Endothelial cell of hepatic sinusoid (primary cell): ENCODE measurements around the gene CBLN3.

Experiments
- in situ Hi-C: cut with HindIII; loops from 2 replicates; pipeline ENCODE4 v1.10.0; 2017; ENCODE audit warnings: low sequenced_read_pairs

Gene CBLN3

DNA sequence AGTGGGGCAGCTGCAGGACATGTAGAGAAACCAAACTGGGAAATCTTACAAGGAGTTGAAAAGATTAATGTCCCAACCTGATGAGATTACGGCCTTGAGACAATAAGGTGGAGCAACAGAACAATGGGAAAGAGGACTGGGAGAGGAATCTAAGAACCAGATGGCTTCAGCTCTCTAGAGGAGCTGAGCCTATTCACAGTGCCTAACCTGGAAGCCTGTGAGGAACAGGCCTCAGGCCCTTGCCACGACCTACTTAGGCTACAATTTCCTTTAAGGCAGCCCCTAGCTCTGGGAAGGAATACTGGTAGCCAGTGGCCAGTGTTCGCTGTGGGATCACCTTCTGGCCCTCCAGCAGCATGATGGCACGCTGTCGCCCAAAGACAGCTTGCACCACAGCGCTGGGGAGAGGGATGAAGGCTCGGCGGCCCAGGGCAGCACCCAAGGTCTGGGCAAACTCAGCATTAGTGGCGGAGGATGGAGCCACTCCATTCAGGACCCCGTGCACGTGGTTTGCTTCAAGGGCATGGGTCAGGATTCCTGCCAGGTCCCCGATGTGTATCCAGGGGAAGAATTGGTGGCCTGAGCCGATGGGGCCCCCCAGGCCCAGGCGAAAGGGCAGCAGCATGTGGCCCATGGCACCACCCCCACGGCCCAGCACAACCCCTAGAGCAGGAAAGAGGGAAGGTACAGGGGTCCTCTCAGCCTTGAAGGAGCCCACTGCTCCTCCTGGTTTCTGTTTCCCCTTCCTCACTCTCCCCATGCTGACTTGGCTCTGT, 10.6 kb upstream of the CBLN3 start:
- in situ Hi-C loops: loop anchor here (5.0 kb wide), 1 partner anchor 103 kb away; the partner anchor contains the start of genes ADCY4 and RIPK3

DNA sequence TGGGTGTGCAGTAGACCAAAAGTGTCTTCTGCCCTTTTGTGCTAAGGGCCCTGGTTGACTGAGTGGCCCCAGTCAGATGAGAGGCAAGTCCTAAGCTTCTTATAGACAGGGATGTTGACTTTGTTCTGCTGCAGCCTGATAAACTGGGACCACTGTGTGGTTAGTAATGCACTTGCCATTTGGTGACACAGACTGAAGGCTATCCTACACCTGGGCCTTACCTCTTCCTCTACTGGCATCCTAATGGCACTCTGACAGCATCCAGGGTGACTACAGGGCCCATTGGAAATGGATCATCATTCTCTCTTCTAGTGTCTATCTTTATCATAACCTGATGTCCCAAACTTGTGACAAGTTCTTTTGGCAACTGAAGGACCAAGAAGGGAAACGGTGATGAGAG, 9.8 kb upstream of the CBLN3 start:
- in situ Hi-C loops: loop anchor here (5.0 kb wide), 1 partner anchor 102 kb away; the partner anchor contains the start of genes ADCY4 and RIPK3

DNA sequence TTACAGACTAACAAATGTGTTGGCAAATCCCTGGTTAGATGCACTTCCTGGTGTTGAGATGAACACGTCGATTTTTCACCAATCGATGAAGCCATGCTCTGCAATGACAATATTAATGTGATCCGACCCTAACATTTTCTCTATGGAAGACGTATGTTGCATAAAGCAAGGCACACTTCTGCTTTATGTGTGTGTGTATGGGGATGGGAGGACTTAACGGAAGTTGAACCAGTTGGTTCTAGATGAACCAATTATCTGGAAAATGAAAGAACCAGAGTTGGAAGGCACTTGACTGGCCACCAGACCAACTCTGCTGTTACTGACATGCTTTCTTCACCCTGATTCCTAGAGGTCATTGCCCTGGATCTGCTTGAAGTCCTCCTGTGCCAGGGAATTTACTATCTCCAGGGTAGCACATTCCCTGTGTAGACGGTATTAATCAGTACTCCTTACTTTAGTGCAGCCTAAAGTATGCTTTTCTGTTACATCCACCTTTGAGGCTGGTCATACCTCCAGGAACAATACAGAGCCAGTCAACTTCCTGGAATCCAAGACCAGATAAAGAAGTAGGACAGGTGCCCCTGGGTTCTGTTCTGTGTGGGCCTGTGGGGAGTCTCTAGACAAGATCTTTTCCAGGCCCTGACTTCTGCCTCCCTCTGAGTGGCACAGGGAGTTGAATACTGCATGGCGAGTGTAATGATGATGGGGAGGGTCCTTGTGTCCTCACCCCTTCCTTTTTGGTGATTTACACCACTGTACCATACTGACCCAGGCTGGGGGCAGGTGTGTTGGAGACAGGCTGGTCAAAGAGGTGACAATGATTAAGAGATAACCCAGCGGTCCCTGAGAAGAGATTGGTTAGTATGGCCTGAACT, 9.0 kb upstream of the CBLN3 start:
- in situ Hi-C loops: loop anchor here (5.0 kb wide), 1 partner anchor 101 kb away; the partner anchor contains the start of genes ADCY4 and RIPK3

DNA sequence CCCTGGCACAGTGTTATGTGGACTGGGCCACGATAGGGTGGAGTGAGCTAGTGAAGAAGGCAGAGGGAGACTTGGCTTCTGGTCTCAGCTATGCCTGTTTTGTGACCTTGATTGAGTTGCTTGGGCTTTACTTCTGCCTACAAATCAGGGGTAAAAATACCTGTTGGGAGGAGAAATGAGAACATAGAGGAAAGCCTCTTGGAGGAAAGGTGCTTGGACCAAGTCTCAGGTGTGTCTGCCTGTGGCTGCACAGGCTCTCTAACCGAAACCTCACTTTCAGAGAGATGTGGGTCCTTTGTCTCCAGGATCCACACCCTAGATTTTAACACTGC, 8.2 kb upstream of the CBLN3 start:
- in situ Hi-C loops: loop anchor here (5.0 kb wide), 1 partner anchor 100 kb away; the partner anchor contains the start of genes ADCY4 and RIPK3

DNA sequence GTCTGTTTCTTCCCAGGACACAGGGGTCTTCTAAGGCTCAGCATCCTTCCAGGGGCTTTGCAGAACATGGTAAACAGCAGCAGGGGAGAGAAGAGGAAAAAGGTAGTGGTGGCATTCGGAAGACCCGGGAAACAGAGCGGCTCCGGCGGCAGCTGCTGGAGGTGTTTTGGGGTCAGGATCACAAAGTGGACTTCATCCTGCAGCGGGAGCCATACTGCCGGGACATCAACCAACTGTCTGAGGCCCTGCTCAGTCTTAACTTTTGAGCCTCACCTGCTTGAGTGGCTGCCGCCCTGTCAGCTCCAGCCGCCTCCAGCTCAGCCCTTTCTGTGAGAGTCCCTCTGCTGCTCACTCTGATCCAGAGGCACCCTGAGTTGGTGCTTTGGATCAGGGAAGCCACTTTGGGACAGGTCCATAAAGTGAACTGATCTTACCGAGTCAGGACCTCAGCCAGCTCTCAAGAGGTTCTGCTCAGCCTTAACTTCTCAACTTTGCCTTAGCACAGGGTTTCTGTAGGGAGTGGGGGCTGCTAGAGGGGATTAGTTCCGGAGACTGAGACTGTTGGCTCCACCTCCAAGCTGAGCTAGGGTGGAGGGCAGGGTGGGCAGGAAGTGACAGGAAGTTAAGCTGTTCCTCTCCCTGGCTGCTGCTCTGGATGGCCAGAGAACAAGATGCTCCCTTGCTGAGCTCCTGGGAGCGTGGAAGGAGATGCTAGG, 7.7 kb upstream of the CBLN3 start:
- in situ Hi-C loops: loop anchor here (5.0 kb wide), 1 partner anchor 100 kb away; the partner anchor contains the start of genes ADCY4 and RIPK3

DNA sequence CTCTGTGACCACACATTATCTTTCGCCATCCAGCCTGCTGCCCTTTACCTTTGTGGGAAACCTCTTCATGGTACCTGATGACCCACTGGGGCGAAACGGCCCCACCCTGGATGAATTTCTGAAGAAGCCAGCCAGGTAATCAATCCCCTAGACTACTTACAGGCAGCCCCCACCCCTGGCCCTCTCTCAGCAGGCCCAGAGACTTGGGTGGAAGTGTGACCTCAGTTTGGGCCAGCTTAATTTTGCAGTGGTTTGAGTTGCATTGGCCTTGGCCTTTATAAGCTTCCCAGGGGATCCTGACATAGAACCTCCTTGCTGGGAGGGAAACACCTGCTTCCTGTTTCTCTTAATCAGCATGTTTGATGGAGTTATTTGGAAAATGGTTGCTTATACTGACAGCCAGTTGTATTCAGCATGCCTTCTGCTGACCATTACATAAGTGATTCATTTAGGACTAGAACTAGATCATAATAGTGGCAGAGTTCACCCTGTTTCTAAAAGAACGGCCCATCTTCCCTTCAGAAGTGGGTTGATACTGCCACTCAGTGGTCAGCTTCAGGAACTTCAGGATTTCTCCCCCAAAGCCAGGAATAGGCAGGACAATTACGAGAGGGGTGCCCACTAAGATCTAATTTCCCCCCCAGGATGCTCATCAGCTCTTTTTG, 7.0 kb upstream of the CBLN3 start:
- in situ Hi-C loops: loop anchor here (5.0 kb wide), 1 partner anchor 99 kb away; the partner anchor contains the start of genes ADCY4 and RIPK3

DNA sequence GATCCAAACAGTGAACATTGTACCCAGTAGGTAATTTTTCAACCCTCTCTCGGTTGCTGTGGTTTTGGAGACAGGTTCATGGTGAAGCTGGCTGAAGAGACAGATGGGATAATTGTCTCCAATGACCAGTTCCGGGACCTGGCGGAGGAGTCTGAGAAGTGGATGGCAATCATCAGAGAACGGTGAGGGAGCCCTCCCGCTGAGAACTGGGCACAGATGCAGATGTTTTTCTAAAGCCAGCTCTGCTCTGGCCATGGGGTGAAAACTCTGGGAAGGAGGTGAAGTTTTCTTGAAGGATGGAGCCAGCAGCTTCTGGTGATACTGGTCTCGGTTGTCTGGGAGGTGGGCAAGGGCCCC, 6.5 kb upstream of the CBLN3 start:
- in situ Hi-C loops: loop anchor here (5.0 kb wide), 1 partner anchor 99 kb away; the partner anchor contains the start of genes ADCY4 and RIPK3

DNA sequence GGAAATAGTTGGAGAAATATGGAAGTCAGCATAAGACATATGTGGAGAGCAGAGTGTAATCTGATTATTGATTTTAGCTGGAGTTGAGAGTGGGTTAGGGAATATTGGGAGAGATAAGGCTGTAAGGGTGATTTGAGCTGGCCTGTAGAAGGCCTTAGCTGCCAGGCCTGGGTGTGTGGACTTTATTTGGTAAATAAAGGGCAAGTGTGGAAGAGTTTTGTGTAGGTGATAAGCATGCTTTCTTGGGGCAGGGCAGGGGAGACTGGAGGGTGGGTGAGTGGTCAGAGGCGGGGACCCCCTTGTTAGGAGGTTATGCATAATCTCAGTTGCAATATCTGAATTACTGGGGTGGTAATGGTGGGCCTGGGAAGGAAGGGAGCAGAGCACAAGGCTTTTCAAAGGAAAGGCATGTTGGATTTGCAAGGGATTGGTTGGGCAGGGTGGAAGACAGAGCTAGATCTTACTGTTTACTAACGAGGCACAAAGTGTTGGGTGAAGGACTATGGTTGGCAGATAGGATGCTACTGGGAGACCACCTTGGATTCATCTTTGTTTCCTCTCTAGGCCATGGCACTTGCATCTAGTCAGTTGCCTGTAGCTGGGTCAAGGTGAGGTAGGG, 5.8 kb upstream of the CBLN3 start:
- in situ Hi-C loops: loop anchor here (5.0 kb wide), 1 partner anchor 98 kb away; the partner anchor contains the start of genes ADCY4 and RIPK3

DNA sequence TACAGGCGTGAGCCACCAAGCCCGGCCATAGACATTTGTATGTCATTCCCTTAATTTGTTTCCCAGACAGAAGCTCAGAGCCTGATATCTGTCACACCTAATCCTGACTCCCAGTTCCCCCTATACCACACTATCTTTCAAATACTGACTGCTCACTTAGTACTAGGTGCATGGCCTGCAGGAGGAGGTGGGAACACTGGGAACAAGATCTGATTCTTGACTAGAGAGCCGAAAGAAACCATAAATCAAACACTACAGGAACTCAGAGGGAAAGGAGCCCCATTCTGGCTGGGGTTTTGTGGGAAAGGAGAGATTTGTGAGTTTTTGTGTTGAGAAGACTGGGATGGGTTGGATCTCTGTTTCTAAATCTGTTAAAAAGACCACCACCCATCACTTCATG, 5.2 kb upstream of the CBLN3 start:
- in situ Hi-C loops: loop anchor here (5.0 kb wide), 1 partner anchor 97 kb away; the partner anchor contains the start of genes ADCY4 and RIPK3

DNA sequence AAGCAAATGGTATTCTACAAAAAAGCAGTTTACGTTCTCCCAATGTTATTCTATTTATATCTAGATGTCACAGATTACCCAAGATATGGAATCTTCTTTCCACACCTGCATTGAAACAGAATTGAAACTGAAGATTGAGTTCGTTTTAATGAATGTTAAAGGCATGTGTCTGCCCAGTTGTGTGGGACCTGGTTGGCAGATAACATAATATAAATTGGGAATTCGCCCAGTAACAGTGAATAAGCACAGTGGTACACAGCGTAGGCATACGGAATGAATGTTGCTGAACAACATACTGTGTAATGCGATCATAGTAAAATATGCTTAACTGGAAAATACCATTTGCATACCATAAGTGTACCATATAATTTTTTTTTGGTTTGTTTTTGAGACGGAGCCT, 4.6 kb upstream of the CBLN3 start:
- in situ Hi-C loops: no loop called here

DNA sequence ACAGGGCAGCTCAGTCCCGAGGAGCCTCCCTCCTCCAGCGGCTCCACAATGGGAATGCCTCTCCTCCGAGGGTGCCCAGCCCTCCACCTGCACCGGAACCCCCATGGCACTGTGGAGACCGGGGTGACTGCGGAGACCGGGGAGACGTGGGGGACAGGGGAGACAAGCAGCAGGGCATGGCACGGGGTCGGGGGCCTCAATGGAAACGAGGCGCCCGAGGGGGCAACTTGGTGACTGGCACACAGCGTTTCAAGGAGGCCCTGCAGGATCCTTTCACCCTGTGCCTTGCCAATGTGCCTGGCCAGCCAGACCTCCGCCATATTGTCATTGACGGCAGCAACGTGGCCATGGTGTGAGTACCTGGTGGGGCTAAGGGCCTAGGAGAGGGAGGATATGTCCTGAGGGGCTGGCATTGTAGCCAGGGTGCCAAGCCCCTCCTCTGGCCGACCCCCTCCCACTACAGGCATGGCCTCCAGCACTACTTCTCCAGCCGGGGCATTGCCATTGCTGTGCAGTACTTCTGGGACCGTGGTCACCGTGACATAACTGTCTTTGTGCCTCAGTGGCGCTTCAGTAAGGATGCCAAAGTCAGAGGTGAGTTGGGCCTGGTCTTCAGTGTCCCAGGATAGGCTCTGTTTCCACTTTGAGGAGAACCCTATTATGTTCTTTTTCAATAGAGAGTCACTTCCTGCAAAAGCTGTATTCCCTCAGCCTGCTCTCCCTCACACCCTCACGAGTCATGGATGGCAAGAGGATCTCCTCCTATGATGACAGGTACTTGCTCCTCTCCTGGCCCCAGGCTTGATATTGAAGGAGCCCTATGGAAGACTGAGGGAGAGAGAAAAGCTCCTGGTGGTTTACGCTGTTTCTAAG, 3.0 kb upstream of the CBLN3 start:
- in situ Hi-C loops: no loop called here

DNA sequence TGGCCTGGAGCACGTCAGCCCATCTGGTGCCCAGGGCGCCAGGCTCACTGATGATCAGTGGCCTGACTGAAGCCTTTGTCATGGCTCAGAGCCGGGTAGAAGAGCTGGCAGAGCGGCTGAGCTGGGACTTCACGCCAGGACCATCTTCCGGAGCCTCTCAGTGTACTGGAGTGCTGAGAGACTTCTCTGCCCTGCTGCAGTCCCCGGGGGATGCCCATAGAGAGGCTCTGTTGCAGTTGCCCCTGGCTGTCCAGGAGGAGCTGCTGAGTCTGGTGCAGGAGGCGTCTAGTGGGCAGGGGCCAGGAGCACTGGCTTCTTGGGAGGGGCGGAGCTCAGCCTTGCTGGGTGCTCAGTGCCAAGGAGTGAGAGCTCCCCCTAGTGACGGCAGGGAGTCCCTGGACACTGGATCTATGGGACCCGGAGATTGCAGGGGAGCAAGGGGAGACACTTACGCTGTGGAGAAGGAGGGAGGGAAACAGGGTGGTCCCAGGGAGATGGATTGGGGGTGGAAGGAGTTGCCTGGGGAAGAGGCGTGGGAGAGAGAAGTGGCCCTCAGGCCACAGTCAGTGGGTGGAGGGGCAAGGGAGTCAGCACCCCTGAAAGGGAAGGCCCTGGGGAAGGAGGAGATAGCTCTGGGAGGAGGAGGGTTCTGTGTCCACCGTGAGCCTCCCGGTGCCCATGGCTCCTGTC, 2.2 kb upstream of the CBLN3 start:
- in situ Hi-C loops: no loop called here

DNA sequence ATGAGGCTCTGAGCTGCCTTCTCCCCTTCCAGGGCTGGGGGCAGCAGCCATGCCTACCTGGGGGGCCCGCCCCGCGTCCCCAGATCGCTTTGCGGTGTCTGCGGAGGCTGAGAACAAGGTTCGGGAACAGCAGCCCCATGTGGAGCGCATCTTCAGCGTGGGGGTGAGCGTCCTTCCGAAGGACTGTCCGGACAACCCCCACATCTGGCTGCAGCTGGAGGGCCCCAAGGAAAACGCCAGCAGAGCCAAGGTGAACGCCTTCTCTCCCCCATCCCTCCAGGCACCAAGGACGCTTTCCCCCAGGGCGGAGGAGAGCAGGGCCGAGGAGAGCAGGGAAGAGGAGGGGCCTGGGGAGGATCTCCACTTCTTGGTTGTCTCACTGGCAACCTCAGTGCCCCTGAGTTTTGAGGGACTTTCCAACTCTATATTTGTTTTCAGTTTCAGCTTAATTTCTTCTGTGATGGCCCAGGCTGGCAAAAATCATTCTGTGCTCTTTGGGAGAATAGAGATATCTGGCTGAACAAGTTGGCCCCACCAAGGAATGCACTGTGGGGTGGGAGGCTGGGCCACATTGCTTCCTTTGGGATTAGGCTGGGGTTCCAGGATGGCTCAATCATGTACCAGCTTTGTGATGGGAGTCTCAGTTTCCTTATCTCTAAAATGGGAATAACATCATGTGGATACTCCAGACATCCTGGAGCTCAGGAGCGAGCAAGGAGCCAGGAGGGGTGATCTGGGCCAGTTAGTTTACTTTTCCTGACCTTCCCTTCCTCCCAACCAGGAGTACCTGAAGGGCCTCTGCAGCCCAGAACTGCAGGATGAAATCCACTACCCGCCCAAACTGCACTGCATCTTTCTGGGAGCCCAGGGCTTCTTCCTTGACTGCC, 1.5 kb upstream of the CBLN3 start:
- in situ Hi-C loops: no loop called here

DNA sequence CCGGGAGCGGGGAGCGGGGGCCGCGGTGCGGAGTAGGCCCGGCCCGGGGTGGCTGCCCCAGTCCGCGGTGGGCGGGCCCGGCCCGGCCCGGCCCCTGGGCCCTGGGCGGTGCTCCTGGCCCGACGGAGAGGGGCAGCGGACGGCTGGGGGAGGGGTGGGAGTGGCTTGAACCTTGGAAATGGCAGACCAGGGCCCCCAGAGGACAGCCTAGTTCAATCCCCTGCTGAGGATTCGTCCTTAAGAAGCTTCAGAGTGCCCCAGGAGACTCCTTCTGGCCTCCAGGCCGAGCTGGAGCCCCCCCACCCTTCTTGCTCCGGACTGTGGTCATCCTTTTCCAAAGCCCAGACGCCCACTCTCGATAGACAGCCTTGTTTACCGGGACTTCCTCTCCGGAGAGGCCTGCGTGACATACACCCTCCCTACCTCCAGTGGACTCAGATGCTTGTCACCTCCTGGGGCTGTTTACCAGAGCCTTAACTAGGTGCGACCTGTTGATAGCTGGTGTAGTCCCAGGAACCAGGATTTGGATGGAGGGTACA, 744 bp upstream of the CBLN3 start:
- in situ Hi-C loops: no loop called here

DNA sequence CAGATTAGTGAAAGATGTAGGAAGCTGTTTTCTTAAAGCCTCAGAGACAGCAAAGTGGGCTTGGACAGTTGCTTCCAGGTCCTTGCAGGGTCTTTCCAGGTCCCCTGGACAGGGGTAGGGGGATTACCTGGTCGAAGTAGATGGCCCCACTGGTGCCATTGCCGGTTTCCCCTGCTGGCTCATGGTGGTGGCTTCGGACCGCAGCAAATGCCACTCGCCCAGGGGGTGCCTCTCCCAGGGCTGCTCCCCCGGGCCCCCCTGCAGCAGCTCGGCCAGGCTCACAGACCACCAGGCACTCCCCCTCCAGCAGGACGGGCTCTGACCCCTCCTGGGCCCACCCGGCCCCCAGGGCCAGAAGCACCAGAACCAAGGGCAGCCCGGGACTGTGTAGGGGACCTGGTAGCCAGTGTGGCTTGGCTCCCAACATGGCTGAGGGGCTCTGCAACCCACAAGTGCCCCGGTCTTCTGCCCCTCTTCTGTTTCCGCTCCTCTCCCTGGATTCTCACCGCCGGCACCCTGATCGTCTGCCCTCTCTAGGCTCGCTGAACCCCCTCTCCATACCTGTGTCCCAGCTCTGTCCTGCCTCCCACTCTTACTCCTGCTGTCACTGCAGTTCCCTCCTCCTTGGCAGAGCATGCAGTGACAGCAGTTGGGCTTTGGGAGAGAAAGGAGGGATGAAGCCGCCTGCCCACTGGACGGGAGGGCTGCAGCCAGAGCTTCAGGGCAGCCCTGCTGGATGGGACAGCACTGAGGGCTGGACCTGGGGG, 657 bp downstream of the CBLN3 start:
- in situ Hi-C loops: no loop called here
